GM06990 (cell line): Measurements from ENCODE around the gene CCNI.
"Not testable (repeated sequence)": the region's sequence is repeated elsewhere in the genome, so short reads cannot be mapped to it uniquely, and the experiment has no call there.

ENCODE experiments used
- DNase-seq: peaks from one replicate; pipeline ENCODE4 v3.0.0-alpha.2; 2011; ENCODE audit not compliant: insufficient read length; ENCODE audit errors: extremely low read depth
- H3K27me3 ChIP-seq: replicated peaks from 2 replicates; pipeline ENCODE4 v1.6.0; 2011; ENCODE audit warnings: low read length; ENCODE audit not compliant: control insufficient read depth, insufficient read depth
- H3K36me3 ChIP-seq: 2 replicates; pipeline ENCODE4 v1.5.1; 2011; ENCODE audit warnings: low read length; ENCODE audit not compliant: control insufficient read depth, insufficient read depth
- H3K4me3 ChIP-seq: replicated peaks from 2 replicates; pipeline ENCODE4 v1.5.1; 2011; ENCODE audit warnings: low read depth, mild to moderate bottlenecking, control low read depth, low read length
- CTCF ChIP-seq: IDR thresholded peaks from 2 replicates; pipeline ENCODE4 v1.5.1; 2011; ENCODE audit warnings: low read length, control low read depth, mild to moderate bottlenecking, inconsistent platforms; ENCODE audit not compliant: insufficient read depth, poor library complexity, severe bottlenecking

Gene CCNI

GRCh38 chr4:77036206-77036605, 39.6 kb downstream of the CCNI start:
- no peaks in the 10 kb centered on the region for H3K27me3 ChIP-seq
- no peak for TF ChIP-seq CTCF
- peaks cover 14% of the 10 kb centered on the region for H3K36me3 ChIP-seq
- H3K4me3 ChIP-seq, result no peak overlapping the region
- DNase-seq, result no peak

GRCh38 chr4:77035153-77035552, 40.6 kb downstream of the CCNI start:
- Histone ChIP-seq H3K36me3 (peaks cover 18% of the 10 kb centered on the region), H3K4me3 (no peak overlapping the region), H3K27me3 (no peaks in the 10 kb centered on the region)
- no peak for DNase-seq
- no peak for TF ChIP-seq CTCF

- no peak for DNase-seq
- peaks cover 20% of the 10 kb centered on the region for H3K36me3 ChIP-seq
- no peak for TF ChIP-seq CTCF
- no peak overlapping the region for H3K4me3 ChIP-seq
- no peaks in the 10 kb centered on the region for H3K27me3 ChIP-seq
Measured at GRCh38 chr4:77031544-77031943, 44.2 kb downstream of the CCNI start.

GRCh38 chr4:77029757-77030156, 46.0 kb downstream of the CCNI start:
- DNase-seq, H3K27me3 ChIP-seq, H3K4me3 ChIP-seq: not testable (repeated sequence)
- H3K36me3 ChIP-seq, result peaks cover 19% of the 10 kb centered on the region

DNA sequence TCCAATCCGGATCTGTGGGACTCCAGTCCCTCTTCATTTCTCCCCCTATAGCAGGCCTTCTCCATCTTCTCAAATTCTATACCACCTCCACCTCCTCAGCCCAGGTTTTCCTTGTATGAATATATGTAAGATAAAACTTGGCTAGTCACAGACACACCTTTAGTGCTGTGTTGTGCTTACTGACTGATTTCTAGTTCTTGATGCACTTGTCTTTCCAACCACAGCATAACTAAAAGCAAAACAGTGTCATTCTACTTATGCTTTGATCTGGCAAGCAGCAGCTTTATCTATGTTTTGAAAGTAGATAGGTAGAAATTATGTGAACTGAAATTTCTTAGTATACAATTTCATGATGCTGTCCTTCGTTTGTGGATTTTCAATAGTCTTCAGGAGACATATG, 47.5 kb downstream of the CCNI start:
- Histone ChIP-seq H3K27me3 (no peaks in the 10 kb centered on the region), H3K4me3 (no peak overlapping the region), H3K36me3 (peaks cover 24% of the 10 kb centered on the region)
- no peak for TF ChIP-seq CTCF
- no peak for DNase-seq

GRCh38 chr4:77026322-77026704, 49.5 kb downstream of the CCNI start:
- H3K36me3 ChIP-seq, result peaks cover 28% of the 10 kb centered on the region
- DNase-seq, result no peak
- no peak overlapping the region for H3K4me3 ChIP-seq
- no peaks in the 10 kb centered on the region for H3K27me3 ChIP-seq
- no peak for TF ChIP-seq CTCF
